ENCODE results near the gene AGBL4.

Gene AGBL4

GRCh38 chr1:49552101-49552500 is 471.7 kb downstream of the AGBL4 start:
- TF ChIP-seq TAF1 (IDR thresholded peaks at IDR 0.05; ENCODE audit: borderline replicate concordance, insufficient read depth, low read length) (no peak), SIN3A (IDR thresholded peaks at IDR 0.05; ENCODE audit: borderline replicate concordance, insufficient read depth, low read length) (no peak), REST (IDR thresholded peaks at IDR 0.05; ENCODE audit: insufficient read depth in 1 of 2, low read depth in 2 of 2, low read length in 2 of 2) (no peak), FOXP2 (optimal IDR thresholded peaks at IDR 0.05; ENCODE audit: borderline replicate concordance, extremely low read depth, extremely low read length, insufficient read depth) (no peak), POLR2AphosphoS5 (IDR thresholded peaks at IDR 0.05; ENCODE audit: low read depth, low read length) (no peak)

- TF ChIP-seq FOXP2 (optimal IDR thresholded peaks at IDR 0.05; ENCODE audit: borderline replicate concordance, extremely low read depth, extremely low read length, insufficient read depth) (no peak), POLR2AphosphoS5 (IDR thresholded peaks at IDR 0.05; ENCODE audit: low read depth, low read length) (no peak), REST (IDR thresholded peaks at IDR 0.05; ENCODE audit: insufficient read depth in 1 of 2, low read depth in 2 of 2, low read length in 2 of 2) (no peak), TAF1 (IDR thresholded peaks at IDR 0.05; ENCODE audit: borderline replicate concordance, insufficient read depth, low read length) (no peak), SIN3A (IDR thresholded peaks at IDR 0.05; ENCODE audit: borderline replicate concordance, insufficient read depth, low read length) (no peak)
Measured at GRCh38 chr1:49544615-49545014, 479.1 kb downstream of the AGBL4 start.

- TF ChIP-seq SIN3A (IDR thresholded peaks at IDR 0.05; ENCODE audit: borderline replicate concordance, insufficient read depth, low read length), result no peak
- TF ChIP-seq REST (IDR thresholded peaks at IDR 0.05; ENCODE audit: insufficient read depth in 1 of 2, low read depth in 2 of 2, low read length in 2 of 2), result no peak
- TF ChIP-seq POLR2AphosphoS5 (IDR thresholded peaks at IDR 0.05; ENCODE audit: low read depth, low read length), result no peak
- TF ChIP-seq TAF1 (IDR thresholded peaks at IDR 0.05; ENCODE audit: borderline replicate concordance, insufficient read depth, low read length), result no peak
- TF ChIP-seq FOXP2 (optimal IDR thresholded peaks at IDR 0.05; ENCODE audit: borderline replicate concordance, extremely low read depth, extremely low read length, insufficient read depth), result no peak
Measured at GRCh38 chr1:49541096-49541752, 482.5 kb downstream of the AGBL4 start.

GRCh38 chr1:49527606-49528305 is 496.0 kb downstream of the AGBL4 start:
- no peak for TF ChIP-seq REST (IDR thresholded peaks at IDR 0.05; ENCODE audit: insufficient read depth in 1 of 2, low read depth in 2 of 2, low read length in 2 of 2)
- no peak for TF ChIP-seq POLR2AphosphoS5 (IDR thresholded peaks at IDR 0.05; ENCODE audit: low read depth, low read length)
- no peak for TF ChIP-seq FOXP2 (optimal IDR thresholded peaks at IDR 0.05; ENCODE audit: borderline replicate concordance, extremely low read depth, extremely low read length, insufficient read depth)
- TF ChIP-seq SIN3A (IDR thresholded peaks at IDR 0.05; ENCODE audit: borderline replicate concordance, insufficient read depth, low read length), result no peak
- TF ChIP-seq TAF1 (IDR thresholded peaks at IDR 0.05; ENCODE audit: borderline replicate concordance, insufficient read depth, low read length), result no peak
